ENCODE measurements around the gene LRRC14B.

GRCh38 chr5:169071-169727 is 22.1 kb upstream of the LRRC14B start:
- TF ChIP-seq, protein P1, sequence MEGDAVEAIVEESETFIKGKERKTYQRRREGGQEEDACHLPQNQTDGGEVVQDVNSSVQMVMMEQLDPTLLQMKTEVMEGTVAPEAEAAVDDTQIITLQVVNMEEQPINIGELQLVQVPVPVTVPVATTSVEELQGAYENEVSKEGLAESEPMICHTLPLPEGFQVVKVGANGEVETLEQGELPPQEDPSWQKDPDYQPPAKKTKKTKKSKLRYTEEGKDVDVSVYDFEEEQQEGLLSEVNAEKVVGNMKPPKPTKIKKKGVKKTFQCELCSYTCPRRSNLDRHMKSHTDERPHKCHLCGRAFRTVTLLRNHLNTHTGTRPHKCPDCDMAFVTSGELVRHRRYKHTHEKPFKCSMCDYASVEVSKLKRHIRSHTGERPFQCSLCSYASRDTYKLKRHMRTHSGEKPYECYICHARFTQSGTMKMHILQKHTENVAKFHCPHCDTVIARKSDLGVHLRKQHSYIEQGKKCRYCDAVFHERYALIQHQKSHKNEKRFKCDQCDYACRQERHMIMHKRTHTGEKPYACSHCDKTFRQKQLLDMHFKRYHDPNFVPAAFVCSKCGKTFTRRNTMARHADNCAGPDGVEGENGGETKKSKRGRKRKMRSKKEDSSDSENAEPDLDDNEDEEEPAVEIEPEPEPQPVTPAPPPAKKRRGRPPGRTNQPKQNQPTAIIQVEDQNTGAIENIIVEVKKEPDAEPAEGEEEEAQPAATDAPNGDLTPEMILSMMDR (IDR thresholded peaks at IDR 0.05), result no peak
- TF ChIP-seq POLR2A (IDR thresholded peaks at IDR 0.05), result no peak

All from right lobe of liver (tissue), 4 donors.